Gastroesophageal sphincter (tissue), 4 donors: ENCODE measurements around the gene ZPBP2. TPM values are rescaled to one million over a fixed set of nuclear protein-coding genes. Genes with fewer than 3 reads are reported as not detected.

Experiments used
- ATAC-seq: fragments of 150-250 bp; one replicate; pipeline ENCODE4 v1.9.1; 2016; ENCODE audit warnings: mild to moderate bottlenecking, moderate library complexity
- H3K27ac ChIP-seq, 4 donors: fragments of 200-600 bp; sonication (generic) in 3 of 4; 1 replicate in 3 of 4; 2 replicates in 1 of 4; pipeline ENCODE4 v1.5.1; 2016 to 2019
- H3K27me3 ChIP-seq: fragments of 200-600 bp; sonication (generic); one replicate; pipeline ENCODE4 v1.5.1; 2019
- H3K36me3 ChIP-seq, 2 donors: fragments of 200-600 bp; sonication (generic); one replicate each; pipeline ENCODE4 v1.5.1; 2019; ENCODE audit warnings: control low read depth in 1 of 2
- H3K4me1 ChIP-seq, 3 donors: fragments of 200-600 bp; sonication (generic); 1 replicate in 2 of 3; 2 replicates in 1 of 3; pipeline ENCODE4 v1.5.1; 2016 to 2019; ENCODE audit warnings: control low read depth in 2 of 3
- H3K4me3 ChIP-seq, 2 donors: fragments of 200-600 bp; sonication (generic); one replicate each; pipeline ENCODE4 v1.5.1; 2019; ENCODE audit warnings: mild to moderate bottlenecking in 1 of 2, moderate library complexity in 1 of 2
- H3K9me3 ChIP-seq, 3 donors: fragments of 200-600 bp; sonication (generic); one replicate each; pipeline ENCODE4 v1.5.1; 2017 to 2019; ENCODE audit warnings: control low read depth in 2 of 3
- EP300 ChIP-seq: sonication (generic); formaldehyde crosslinking; IDR thresholded peaks from one replicate; pipeline ENCODE4 v1.6.1; 2017; ENCODE audit warnings: antibody characterized with exemption, mild to moderate bottlenecking
- POLR2A ChIP-seq, 2 donors: fragments of 450-650 bp; IDR thresholded peaks; one replicate each; pipeline ENCODE4 v1.6.1; 2017; ENCODE audit warnings: antibody characterized with exemption in 2 of 2, mild to moderate bottlenecking in 2 of 2, moderate library complexity in 1 of 2
- POLR2AphosphoS5 ChIP-seq: sonication (generic); formaldehyde crosslinking; IDR thresholded peaks from one replicate; pipeline ENCODE4 v1.6.1; 2017; ENCODE audit warnings: antibody characterized with exemption
- WGBS, 2 donors: methylation state at CpG; one replicate each; pipeline ENCODE4 v1.1.5; 2018; ENCODE audit warnings: low coverage in 1 of 2; 5-methylcytosine and 5-hydroxymethylcytosine counted together
- small RNA-seq, 4 donors: library from RNA; depleted of rRNA; stranded (forward); fragments of <200 nt; gene quantifications; one replicate each; pipeline ENCODE3, GENCODE V24; 2016
- total RNA-seq, 4 donors: library from RNA; depleted of rRNA; stranded (reverse); fragments of >200 nt; gene quantifications; one replicate each; pipeline ENCODE4 v1.1.0, GENCODE V29; 2016
- TF ChIP-seq, protein P1 (sequence below), 4 experiments: fragments of 200-600 bp in 2 of 4; fragments of 450-650 bp in 2 of 4; sonication (generic) in 1 of 4; IDR thresholded peaks; one replicate each; pipeline ENCODE4 v1.5.1; 2017 to 2019; ENCODE audit warnings: antibody characterized with exemption in 4 of 4, mild to moderate bottlenecking in 2 of 4, moderate library complexity in 2 of 4

The ZPBP2 gene
- total RNA-seq, 4 donors from 2014 or later = not detected

DNA sequence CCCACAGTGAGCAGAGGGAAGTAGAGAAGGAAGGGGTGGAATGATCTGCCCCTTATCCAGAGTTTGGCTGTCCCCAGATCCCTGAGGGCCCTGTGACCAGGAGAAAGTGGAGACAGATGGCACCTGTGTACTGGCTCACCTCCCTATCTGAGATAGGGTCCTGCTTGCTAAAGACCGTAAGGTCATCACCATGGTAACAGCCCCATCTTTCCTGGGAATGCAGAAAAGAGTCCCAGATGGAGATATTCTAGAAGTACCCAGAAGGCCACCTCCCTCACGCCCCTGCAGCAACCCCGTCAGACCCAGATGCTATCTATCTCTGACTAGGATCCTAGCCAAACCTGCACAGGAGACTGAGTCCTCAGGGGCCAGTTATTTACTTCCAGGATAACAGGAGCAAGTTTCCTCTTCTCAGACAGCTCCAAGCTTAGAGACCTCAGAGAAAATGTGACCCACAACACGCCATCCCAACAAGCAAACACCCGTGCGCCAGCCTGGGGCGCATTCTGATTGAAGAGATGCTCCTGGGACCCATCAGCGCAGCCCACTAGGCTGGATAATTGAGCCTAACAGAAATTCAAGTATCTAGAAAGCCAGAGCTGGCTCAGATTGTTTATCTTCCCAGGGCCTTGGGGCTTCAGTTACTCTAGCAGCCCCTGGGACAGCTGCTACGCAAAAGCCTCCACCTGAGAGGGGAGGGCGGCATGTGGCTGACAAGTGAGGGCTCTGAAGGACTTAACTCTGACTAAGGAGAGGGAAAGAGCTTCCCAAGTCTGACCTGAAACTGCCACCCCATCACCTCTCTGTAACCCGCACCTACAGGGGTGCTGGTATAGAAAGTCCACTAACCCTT lies 57.5 kb downstream of the ZPBP2 start:
- no peaks in the 10 kb centered on the region for H3K27me3 ChIP-seq
- H3K27ac ChIP-seq = no peak overlapping the region

DNA sequence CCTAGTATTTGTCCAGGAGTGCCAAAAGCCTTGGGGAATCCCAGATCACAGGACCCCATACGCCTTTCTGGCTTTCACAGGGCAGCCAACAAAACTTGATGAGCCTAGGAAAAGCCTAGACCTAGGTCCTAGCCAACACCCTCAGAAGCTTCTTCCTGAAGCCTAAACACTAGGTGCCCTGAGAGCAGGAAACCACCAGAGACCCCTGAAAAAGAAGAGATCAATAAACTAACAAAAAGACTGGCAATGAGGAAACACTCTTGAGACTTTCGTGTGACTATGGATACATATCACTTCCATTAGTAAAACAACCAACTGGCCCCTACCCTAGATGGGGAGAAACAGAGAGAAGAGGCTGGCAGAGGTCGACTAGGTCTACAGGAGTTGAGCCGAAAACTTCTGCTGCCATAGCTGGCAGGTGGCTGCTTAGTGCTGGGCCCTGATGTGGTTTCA lies 58.2 kb downstream of the ZPBP2 start:
- Histone ChIP-seq H3K4me3 (peak overlapping the region in 1 of 2 donors; percentile 96), H3K27me3 (no peaks in the 10 kb centered on the region), H3K9me3 (no peaks in the 10 kb centered on the region), H3K27ac (peak overlapping the region in 2 of 4 donors; percentile 88 to 90), H3K36me3 (peaks cover 0 to 33% of the 10 kb centered on the region in 2 donors), H3K4me1 (peaks cover 4 to 56% (median 24%) of the 10 kb centered on the region in 3 donors)
- no peak for ATAC-seq
- WGBS, 2 donors = 19 to 21% methylated on average over 3 of the region's 4 CpGs
- TF ChIP-seq EP300 = no peak
- TF ChIP-seq POLR2AphosphoS5 = no peak
- TF ChIP-seq POLR2A (IDR thresholded peaks at IDR 0.05) = no peak
- TF ChIP-seq, protein P1, sequence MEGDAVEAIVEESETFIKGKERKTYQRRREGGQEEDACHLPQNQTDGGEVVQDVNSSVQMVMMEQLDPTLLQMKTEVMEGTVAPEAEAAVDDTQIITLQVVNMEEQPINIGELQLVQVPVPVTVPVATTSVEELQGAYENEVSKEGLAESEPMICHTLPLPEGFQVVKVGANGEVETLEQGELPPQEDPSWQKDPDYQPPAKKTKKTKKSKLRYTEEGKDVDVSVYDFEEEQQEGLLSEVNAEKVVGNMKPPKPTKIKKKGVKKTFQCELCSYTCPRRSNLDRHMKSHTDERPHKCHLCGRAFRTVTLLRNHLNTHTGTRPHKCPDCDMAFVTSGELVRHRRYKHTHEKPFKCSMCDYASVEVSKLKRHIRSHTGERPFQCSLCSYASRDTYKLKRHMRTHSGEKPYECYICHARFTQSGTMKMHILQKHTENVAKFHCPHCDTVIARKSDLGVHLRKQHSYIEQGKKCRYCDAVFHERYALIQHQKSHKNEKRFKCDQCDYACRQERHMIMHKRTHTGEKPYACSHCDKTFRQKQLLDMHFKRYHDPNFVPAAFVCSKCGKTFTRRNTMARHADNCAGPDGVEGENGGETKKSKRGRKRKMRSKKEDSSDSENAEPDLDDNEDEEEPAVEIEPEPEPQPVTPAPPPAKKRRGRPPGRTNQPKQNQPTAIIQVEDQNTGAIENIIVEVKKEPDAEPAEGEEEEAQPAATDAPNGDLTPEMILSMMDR (IDR thresholded peaks at IDR 0.05) = no peak

More for the DNA sequence above, 57.5 kb downstream of the ZPBP2 start:
- Histone ChIP-seq H3K9me3 (no peaks in the 10 kb centered on the region), H3K4me1 (peaks cover 4 to 56% (median 24%) of the 10 kb centered on the region in 3 donors), H3K36me3 (peaks cover 0 to 39% of the 10 kb centered on the region in 2 donors), H3K4me3 (no peak overlapping the region)
- no peak for ATAC-seq
- WGBS, 2 donors = 59 to 84% methylated on average over 2 to 8 of the region's 11 CpGs
- TF ChIP-seq POLR2A (IDR thresholded peaks at IDR 0.05) (no peak), EP300 (no peak), POLR2AphosphoS5 (no peak)
- TF ChIP-seq, protein P1 (IDR thresholded peaks at IDR 0.05) = no peak

DNA sequence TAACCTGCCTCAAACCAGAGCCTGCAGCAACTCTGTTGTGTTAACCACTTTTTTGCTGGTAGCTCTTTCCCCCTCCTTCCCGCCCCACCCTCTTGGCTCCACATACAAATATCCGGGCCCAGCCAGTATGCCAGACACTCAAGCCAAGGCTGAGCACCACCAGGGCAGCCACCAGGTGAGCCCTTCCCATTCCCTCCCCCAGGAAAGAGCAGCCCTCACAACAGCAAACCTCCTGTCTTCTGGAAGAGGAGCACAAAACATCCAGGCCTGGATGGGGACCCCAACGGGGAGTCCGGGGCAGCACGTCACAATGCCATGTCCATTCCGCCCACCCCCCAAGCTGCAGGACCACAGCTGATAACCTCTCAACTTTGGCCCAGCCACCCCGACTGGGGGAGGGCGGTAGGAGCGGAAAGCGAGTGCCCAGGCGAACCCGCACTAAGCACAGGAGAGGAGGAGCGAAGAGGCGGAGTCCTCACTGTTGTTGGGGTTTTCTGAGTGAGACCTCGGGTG lies 58.6 kb downstream of the ZPBP2 start:
- peaks cover 0 to 28% of the 10 kb centered on the region in 2 donors for H3K36me3 ChIP-seq
- WGBS, 2 donors = 23% methylated on average over 2 of the region's 15 CpGs; no CpG with 5 or more reads in 1 of the 2 donors
- H3K27ac ChIP-seq = peak overlapping the region in 3 of 4 donors; percentile 88 to 96 (median 90)
- H3K4me3 ChIP-seq = peak overlapping the region; percentile 60 to 96
- no peaks in the 10 kb centered on the region for H3K9me3 ChIP-seq
- peaks cover 4 to 56% (median 24%) of the 10 kb centered on the region in 3 donors for H3K4me1 ChIP-seq
- H3K27me3 ChIP-seq = no peaks in the 10 kb centered on the region
- ATAC-seq = peak; percentile 2
- TF ChIP-seq EP300 (no peak), POLR2AphosphoS5 (no peak), POLR2A (IDR thresholded peaks at IDR 0.05) (no peak)
- TF ChIP-seq, protein P1 (IDR thresholded peaks at IDR 0.05) = no peak

Small RNA genes lying within 50 kb of the gene (small RNA-seq; reads per million reads assigned to genes)
- 0 reads per million in 4 donors for gene AC090844.1

Other genes with a start within 250 kb of the ZPBP2 start
- 10 to 100 TPM in 1 of 4 donors, 1 to 10 TPM in 3; 2.7 to 12.2 (median 8.6) TPM for gene PPP1R1B, start 241.2 kb upstream of the ZPBP2 start, total RNA-seq
- 10 to 100 TPM; 24.5 to 41.4 (median 27.5) TPM for gene STARD3, start 231.1 kb upstream of the ZPBP2 start, total RNA-seq
- gene TCAP, start 202.9 kb upstream of the ZPBP2 start, total RNA-seq = 1 to 10 TPM in 3 of 4 donors, under 1 TPM in 1; 0.25 to 3.6 (median 1.5) TPM
- 10 to 100 TPM in 1 of 4 donors, 1 to 10 TPM in 3; 6.7 to 11.7 (median 7.5) TPM for gene PNMT, start 199.7 kb upstream of the ZPBP2 start, total RNA-seq
- gene PGAP3, start 180.1 kb upstream of the ZPBP2 start, total RNA-seq = 10 to 100 TPM in 3 of 4 donors, 1 to 10 TPM in 1; 9.9 to 13.6 (median 11.1) TPM
- gene ERBB2, start 168.1 kb upstream of the ZPBP2 start, total RNA-seq = 10 to 100 TPM; 43.3 to 60.8 (median 48.2) TPM
- gene MIEN1, start 137.7 kb upstream of the ZPBP2 start, total RNA-seq = 10 to 100 TPM; 39.4 to 72.4 (median 45.2) TPM
- gene GRB7, start 130.3 kb upstream of the ZPBP2 start, total RNA-seq = 1 to 10 TPM in 1 of 4 donors, under 1 TPM in 1, not detected in 2; 0.85 to 5.8 TPM
- 1 to 10 TPM in 2 of 4 donors, under 1 TPM in 2; 0.62 to 1.5 (median 0.95) TPM for gene IKZF3, start 3.9 kb upstream of the ZPBP2 start, total RNA-seq
- gene GSDMB, start 50.4 kb downstream of the ZPBP2 start, total RNA-seq = 1 to 10 TPM; 1.1 to 7.9 (median 3.0) TPM
- gene ORMDL3, start 59.4 kb downstream of the ZPBP2 start, total RNA-seq = 10 to 100 TPM; 41.9 to 51.2 (median 46.9) TPM
- gene LRRC3C, start 59.5 kb downstream of the ZPBP2 start, total RNA-seq = 1 to 10 TPM in 1 of 4 donors, not detected in 3; 1.1 TPM
- 1 to 10 TPM in 1 of 4 donors, under 1 TPM in 2, not detected in 1; 0.35 to 1.6 (median 0.54) TPM for gene GSDMA, start 94.8 kb downstream of the ZPBP2 start, total RNA-seq
- 100 to 1,000 TPM in 1 of 4 donors, 10 to 100 TPM in 3; 65.1 to 105 (median 78.8) TPM for gene PSMD3, start 112.6 kb downstream of the ZPBP2 start, total RNA-seq
- 1 to 10 TPM in 1 of 4 donors, not detected in 3; 9.3 TPM for gene CSF3, start 147.2 kb downstream of the ZPBP2 start, total RNA-seq
- 10 to 100 TPM; 42.1 to 57.9 (median 50.3) TPM for gene MED24, start 186.2 kb downstream of the ZPBP2 start, total RNA-seq
- gene THRA, start 194.8 kb downstream of the ZPBP2 start, total RNA-seq = 100 to 1,000 TPM in 2 of 4 donors, 10 to 100 TPM in 2; 84.8 to 133 (median 102) TPM
- 10 to 100 TPM in 3 of 4 donors, 1 to 10 TPM in 1; 1.5 to 20.4 (median 18.3) TPM for gene NR1D1, start 232.4 kb downstream of the ZPBP2 start, total RNA-seq